Measurements from ENCODE around the gene GARRE1.
A peak's percentile ranks its signal among the peaks of the same experiment; 100 is the strongest.
"Not testable (repeated sequence)": the region's sequence is repeated elsewhere in the genome, so short reads cannot be mapped to it uniquely, and the experiment has no call there.

GARRE1 gene

DNA sequence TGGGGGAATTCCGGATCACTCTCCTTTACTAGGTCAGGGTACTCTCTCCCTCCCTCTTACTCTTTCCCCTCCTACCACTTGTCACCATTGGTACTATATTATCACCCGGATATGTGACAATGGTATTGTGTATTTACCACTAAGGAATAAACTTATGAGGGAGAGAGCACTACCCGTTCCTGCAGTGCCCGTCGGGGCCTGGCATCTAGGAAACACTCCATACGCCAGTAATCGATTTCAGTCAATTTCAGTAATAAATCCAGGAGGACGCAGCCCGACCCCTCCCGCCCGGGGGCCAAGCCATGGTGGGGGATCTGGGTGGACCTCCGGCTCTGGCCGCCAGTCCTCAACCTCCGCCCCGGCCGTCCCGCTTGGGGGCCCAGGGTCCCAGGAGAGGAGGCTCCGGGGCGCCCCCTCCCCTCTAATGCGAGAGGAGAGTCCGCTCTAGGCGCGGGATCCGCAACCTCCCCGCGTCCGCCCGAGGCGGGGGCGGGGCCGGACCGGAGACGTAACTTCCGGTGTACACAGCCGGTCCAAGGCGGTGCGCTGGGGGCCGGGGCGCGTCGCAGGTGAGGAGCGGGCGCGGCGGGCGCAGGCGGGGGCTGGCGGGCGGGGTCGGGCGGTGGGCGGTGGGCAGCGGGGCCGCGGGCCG, at the start of gene GARRE1:
GARRE1 (plus strand) TSS at position 509 of the 652 bp plus-strand sequence. CDS start 45,920 bp downstream, outside the sequence.
- DNase-seq = peak; percentile 91

- not testable (repeated sequence) for DNase-seq
Observed at GRCh38 chr19:34205324-34205723, 49.0 kb upstream of the GARRE1 start.

GRCh38 chr19:34208291-34208884, 46.0 kb upstream of the GARRE1 start:
- no peak for DNase-seq

GRCh38 chr19:34209726-34210125, 44.6 kb upstream of the GARRE1 start:
- no peak for DNase-seq

DNA sequence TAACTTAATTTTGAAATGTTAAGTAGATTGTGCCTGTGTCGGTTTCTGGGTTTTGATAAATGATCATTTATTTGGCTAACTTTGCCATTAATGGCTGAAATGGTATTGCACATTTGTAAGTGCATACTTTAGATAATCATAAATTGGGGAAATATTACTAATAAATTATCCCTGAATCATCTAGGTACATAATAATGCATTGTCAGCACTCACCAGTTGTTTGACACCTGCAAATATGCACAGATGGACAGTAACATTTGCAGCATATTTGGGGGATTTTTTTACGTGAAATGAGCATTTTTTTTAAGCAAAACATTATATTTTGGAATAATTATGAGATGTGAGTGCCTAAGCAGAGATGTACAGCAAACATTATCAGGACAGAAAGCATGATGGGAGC, 41.1 kb upstream of the GARRE1 start:
- DNase-seq = no peak

DNA sequence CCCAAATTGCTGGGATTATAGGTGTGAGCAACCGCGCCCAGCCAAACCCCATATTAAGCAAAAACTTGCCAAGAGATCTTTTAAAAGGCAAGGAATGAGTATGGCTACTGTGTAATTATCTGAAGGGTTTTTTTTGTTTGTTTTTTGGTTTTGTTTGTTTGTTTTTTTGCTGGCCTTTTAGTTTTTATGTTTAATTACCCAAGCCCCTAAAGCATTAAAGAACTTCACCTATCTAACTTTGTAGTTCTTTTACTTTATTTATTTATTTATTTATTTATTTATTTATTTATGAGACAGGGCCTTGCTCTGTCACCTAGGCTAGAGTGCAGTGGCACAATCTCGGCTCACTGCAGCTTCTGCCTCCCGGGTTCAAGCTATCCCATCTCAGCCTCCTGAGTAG, 40.3 kb upstream of the GARRE1 start:
- no peak for DNase-seq

- no peak for DNase-seq
Observed at GRCh38 chr19:34215006-34215665, 39.2 kb upstream of the GARRE1 start.

GRCh38 chr19:34215666-34216038, 38.7 kb upstream of the GARRE1 start:
- DNase-seq = no peak

- not testable (repeated sequence) for DNase-seq
Observed at GRCh38 chr19:34216745-34217219, 37.6 kb upstream of the GARRE1 start.

DNA sequence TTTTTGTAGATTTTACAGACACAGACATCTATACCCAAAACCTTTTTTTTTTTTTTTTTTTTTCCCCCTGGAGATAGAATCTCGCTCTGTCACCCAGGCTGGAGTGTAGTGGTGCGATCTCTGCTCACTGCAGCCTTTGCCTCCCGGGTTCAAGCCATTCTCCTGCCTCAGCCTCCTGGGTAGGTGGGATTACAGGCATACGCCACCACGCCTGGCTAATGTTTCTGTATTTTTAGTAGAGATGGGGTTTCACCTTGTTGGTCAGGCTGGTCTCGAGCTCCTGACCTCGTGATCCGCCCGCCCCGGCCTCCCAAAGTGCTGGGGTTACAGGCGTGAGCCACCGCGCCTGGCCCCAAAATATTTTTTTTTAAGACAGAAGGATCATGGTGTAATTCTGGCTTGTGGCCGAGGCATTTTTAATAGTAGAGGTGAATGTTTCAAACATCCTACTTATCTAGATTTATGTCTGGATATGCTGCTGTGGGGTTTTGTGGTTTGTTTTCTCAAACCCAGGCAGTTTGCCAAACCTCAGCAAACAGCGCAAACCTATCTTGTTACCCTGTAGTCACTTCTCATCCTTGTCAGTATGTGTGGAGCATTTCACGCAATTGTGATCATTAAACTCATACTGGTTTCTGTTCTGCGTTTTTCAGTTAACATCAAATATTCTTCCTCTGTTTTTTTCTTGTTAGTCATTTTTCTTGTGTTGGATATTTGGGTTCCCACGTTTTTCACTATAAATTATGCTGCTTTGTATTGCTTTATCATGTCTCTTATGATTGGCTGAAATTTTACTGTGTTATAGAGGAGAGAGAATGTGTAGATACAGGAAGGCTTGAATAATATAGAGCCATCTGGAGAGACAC, 36.2 kb upstream of the GARRE1 start:
- no peak for DNase-seq

DNA sequence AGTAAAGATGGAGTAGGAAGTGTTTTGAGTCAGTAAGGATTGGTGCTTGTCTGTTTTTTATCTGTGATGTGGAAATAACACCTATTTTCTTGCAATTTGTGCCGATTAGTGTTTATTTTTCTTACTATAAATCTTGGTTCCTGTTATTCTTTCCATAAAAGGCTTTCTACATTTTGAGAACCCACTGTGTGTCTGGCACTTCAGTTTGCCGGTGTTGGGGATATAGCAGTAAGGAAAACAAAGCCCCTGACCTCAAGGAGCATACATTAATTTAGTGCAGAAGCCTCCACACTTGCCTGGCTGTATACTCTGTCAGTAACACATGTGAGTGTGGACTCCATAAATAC, 35.6 kb upstream of the GARRE1 start:
- DNase-seq = no peak

DNA sequence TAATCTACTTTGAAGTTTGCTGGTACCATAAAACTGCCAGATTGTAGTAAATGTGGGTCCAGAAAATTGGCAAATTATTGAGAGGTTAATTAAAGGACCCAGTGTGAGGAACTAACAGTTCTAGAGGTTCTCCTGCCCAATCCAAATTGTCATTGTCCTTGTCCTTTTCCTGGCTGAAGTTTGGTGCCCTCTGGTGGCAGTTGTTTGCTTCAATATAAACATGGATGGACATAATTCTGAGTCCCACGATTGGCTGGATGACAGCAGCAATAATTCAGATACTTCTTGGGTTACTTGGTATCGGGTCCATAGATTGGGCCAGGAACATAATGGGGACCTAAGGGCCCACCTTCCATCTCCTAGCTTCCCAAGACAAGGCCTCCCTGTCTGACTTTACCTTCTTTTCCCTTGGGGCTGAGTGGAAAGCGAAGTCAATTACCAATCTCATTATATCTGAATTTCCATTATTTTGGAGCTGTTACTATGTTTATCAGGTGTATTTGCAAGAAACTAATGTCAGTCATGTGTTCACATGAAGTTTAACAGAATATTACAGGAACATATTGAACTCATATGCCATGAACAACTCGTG, 33.8 kb upstream of the GARRE1 start:
- DNase-seq = peak; percentile 47

- no peak for DNase-seq
Observed at GRCh38 chr19:34222386-34222785, 32.0 kb upstream of the GARRE1 start.

- DNase-seq = no peak
Observed at GRCh38 chr19:34224996-34225658, 29.2 kb upstream of the GARRE1 start.

DNA sequence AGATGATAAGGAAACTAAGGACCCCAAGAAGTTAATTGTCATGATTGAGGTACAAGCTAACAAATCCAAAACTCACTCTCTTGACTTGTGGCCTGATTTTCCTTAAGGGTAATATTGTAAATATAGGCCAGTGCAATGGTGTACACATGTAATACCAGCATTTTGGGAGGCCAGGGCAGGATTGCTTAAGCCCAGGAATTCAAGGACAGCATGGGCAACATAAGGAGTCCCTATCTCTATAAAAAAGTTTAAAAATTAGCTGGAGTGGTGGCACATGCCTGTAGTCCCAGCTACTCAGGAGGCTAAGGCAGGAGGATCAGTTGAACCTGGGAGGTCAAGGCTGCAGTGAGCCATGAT, 28.7 kb upstream of the GARRE1 start:
- no peak for DNase-seq

- no peak for DNase-seq
Observed at GRCh38 chr19:34226036-34226435, 28.3 kb upstream of the GARRE1 start.

DNA sequence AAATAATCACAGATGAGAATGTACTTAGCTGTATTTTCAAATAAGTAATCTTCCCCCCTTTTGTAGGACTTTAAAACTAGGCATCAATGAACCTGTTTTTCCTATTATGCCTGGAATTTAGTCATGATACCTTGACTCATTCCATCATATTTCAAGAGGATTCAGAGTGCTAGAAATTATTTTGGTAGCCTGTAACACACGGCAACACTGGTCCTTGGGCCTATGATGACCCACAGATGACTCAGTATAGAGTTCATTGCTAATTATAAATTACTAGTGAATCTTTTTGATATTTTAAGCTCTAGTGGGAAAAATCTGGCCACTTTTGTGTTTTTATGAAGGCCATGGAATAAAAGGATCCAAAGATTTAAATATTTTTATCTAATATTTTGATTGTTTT, 26.0 kb upstream of the GARRE1 start:
- no peak for DNase-seq

DNA sequence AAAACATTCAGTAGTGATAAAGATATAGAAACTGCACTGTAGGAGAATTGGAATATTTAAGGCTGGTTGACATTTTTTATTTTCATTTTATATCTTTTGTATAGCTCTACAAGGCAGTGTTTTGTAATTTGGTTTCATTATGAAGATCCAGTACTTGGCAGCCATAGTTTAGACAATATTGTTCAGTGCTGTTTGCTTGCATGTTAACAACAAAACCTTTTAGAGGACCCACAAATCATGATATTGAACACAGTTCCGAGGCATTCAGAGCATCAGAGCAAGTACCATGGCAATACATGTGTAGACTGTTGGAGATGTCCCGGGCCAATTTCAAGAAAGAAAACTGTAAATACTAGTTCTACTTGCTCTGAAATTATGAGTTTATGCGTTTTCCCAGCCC, 25.6 kb upstream of the GARRE1 start:
- no peak for DNase-seq

DNA sequence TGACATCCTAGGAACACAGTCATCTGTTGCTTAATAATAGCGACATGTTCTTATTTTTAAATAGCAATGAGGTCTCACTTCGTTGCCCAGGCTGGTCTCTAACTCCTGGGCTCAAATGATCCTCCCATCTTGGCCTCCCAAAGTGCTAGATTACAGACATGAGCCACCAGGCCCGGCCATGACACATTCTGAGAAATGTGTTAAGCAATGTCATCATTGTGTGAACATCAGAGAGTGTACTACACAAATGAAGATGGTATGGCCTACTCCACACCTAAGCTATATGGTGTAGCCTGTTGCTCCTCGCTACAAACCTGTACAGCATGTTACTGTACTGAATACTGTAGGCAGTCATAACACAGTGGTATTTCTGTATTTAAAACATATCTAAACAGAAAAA, 24.6 kb upstream of the GARRE1 start:
- DNase-seq = no peak

DNA sequence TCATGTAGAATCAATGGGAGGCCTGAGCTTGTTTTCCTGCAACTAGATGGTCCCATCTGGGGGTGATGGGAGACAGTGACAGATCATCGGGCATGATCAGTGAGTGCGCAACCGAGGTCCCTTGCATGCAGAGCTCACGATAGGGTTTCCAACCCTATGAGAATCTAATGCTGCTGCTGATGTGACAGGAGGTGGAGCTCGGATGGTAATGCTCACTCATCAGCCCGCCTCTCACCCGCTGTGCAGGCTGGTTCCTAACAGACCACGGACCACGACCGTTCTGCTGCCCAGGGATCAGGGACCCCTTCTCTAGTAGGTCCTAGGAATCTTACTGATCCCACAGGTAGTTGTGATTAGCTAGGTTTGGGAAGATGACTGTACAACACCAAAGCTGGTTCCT, 23.5 kb upstream of the GARRE1 start:
- DNase-seq = no peak

DNA sequence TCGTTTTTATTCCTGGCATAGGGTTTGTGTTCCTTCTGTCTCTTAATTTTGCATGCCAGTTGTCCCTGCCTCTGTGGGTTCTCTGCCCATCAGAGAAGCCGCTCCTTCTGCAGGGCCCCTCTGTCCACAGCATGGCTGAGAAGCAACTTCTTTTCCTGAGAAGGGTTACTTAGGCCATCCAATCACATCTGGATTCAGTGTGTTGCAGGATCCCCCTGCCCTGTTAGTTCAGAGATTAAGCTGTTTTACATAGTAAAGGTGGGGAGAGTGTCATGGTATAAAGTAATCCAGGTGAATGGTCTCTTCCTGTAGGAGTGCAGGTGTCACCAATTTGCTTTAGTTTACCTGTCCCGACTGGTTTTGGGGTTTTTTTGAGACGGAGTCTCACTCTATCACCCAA, 22.9 kb upstream of the GARRE1 start:
- DNase-seq = no peak
